K562 (cell line): ENCODE results near the gene KCNJ10. TPM values are rescaled to one million over a fixed set of nuclear protein-coding genes. Genes with fewer than 3 reads are reported as not detected.

Source experiments
- BHLHE40 ChIP-seq: IDR thresholded peaks from 2 replicates; pipeline ENCODE4 v1.6.1; 2011; ENCODE audit warnings: low read length, improper control_type of control experiment
- EP400 ChIP-seq: fragments of 450-650 bp; IDR thresholded peaks from 2 replicates; pipeline ENCODE4 v1.6.1; 2017; ENCODE audit warnings: antibody characterized with exemption, mild to moderate bottlenecking, moderate library complexity
- LEF1 ChIP-seq: fragments of 450-650 bp; IDR thresholded peaks from 2 replicates; pipeline ENCODE4 v1.6.1; 2016; ENCODE audit warnings: mild to moderate bottlenecking
- MTA3 ChIP-seq: fragments of 450-650 bp; formaldehyde crosslinking; IDR thresholded peaks from 2 replicates; pipeline ENCODE4 v1.6.1; 2017; ENCODE audit warnings: mild to moderate bottlenecking, borderline replicate concordance
- NKRF ChIP-seq: fragments of 450-650 bp; IDR thresholded peaks from 2 replicates; pipeline ENCODE4 v1.6.1; 2016; ENCODE audit warnings: borderline replicate concordance
- NONO ChIP-seq, 2 experiments: fragments of 200-400 bp in 1 of 2; fragments of 450-650 bp in 1 of 2; formaldehyde crosslinking in 1 of 2; IDR thresholded peaks; 2 replicates each; pipeline ENCODE4 v1.6.1; 2017; ENCODE audit warnings: low read depth in 2 of 2, mild to moderate bottlenecking in 2 of 2, moderate library complexity in 2 of 2, low read length in 1 of 2
- PRMT5 ChIP-seq: sonication (generic); formaldehyde crosslinking; IDR thresholded peaks from 2 replicates; pipeline ENCODE4 v1.5.0; 2020; ENCODE audit warnings: missing genetic modification reagents
- RBM25 ChIP-seq: fragments of 200-400 bp; formaldehyde crosslinking; IDR thresholded peaks from 2 replicates; pipeline ENCODE4 v1.6.1; 2018; ENCODE audit warnings: low read length, low read depth, moderate library complexity; ENCODE audit not compliant: severe bottlenecking
- SMAD4 ChIP-seq: fragments of 250-450 bp; sonication (Bioruptor Pico); conservative IDR thresholded peaks from 2 replicates; pipeline ENCODE4 v1.8.0; 2021; ENCODE audit warnings: inconsistent platforms, mild to moderate bottlenecking, moderate library complexity
- TBL1XR1 ChIP-seq, 2 experiments: IDR thresholded peaks; 2 replicates each; pipeline ENCODE4 v1.6.1; 2012; ENCODE audit warnings: improper control_type of control experiment in 2 of 2, low read length in 2 of 2, mild to moderate bottlenecking in 1 of 2
- polyA plus RNA-seq, 8 experiments: library from polyadenylated mRNA; depleted of rRNA in 4 of 8; stranded (reverse) in 5 of 8; unstranded in 3 of 8; fragments of >200 nt; fragmentation: Nextera tagmentation in 2 of 8; fragmentation: Illumina TruSeq in 1 of 8; extraction: Ambion mirVana in 2 of 8; extraction: Trizol in 1 of 8; gene quantifications; 2 replicates each; pipeline versions ENCODE4 v1.2.1 to v1.2.3, GENCODE V29; 2011 to 2014; ENCODE audit warnings: inconsistent platforms in 1 of 8, missing spikeins in 1 of 8
- total RNA-seq, 7 experiments: library from RNA; depleted of rRNA in 6 of 7; stranded (reverse); fragments of >200 nt in 6 of 7; fragmentation: Illumina TruSeq in 2 of 7; extraction: Trizol in 2 of 7; gene quantifications; 2 replicates each; pipeline versions ENCODE4 v1.2.1 to v1.2.3, GENCODE V29; 2011 to 2021; ENCODE audit warnings: low replicate concordance in 1 of 7

The KCNJ10 gene
- total and polyA plus RNA-seq, 9 of the 15 experiments (the other 6 are each of a cell fraction or from before 2014, with no cell fraction given), result 0.06 to 0.11 TPM; not detected in 7

GRCh38 chr1:160046494-160047110 is 23.4 kb downstream of the KCNJ10 start (continued):
- TF ChIP-seq NKRF, result no peak
- TF ChIP-seq TBL1XR1 (IDR thresholded peaks at IDR 0.05; ENCODE audit: low read length in 2 of 2), result peak; percentile 79; a peak in 3 of 4 replicates
- peak; percentile 94 for TF ChIP-seq SMAD4 (CRISPR knock-in tag)
- peak; percentile 34; the same call in 1 of the 2 replicates for TF ChIP-seq BHLHE40
- TF ChIP-seq MTA3, result peak; percentile 89
- peak in 1 of 2 experiments; percentile 78; a peak in 2 of 4 replicates for TF ChIP-seq NONO (IDR thresholded peaks at IDR 0.05; ENCODE audit: low read depth in 2 of 2, low read length in 1 of 2)
- TF ChIP-seq PRMT5 (CRISPR knock-in tag), result no peak
- no peak for TF ChIP-seq EP400
- peak; percentile 87 for TF ChIP-seq LEF1
- TF ChIP-seq RBM25, result no peak
- TF ChIP-seq, all 486 proteins: peak for 183
